HG03280 (cell line): ENCODE data around the gene TRERF1.

Experiments
- ATAC-seq: cut with Tn5 transposase; IDR thresholded peaks from one replicate; pipeline ENCODE4 v1.9.1; 2021; ENCODE audit warnings: mild to moderate bottlenecking, moderate library complexity; ENCODE audit not compliant: unreplicated experiment

TRERF1 gene

GRCh38 chr6:42257063-42257462, 194.7 kb downstream of the TRERF1 start:
- no peak for ATAC-seq

GRCh38 chr6:42255050-42255449, 196.7 kb downstream of the TRERF1 start:
- no peak for ATAC-seq

GRCh38 chr6:42254505-42254904, 197.2 kb downstream of the TRERF1 start:
- ATAC-seq = no peak

- ATAC-seq = no peak
Measured at GRCh38 chr6:42251911-42252637, 199.7 kb downstream of the TRERF1 start.

GRCh38 chr6:42251500-42251899, 200.2 kb downstream of the TRERF1 start:
- no peak for ATAC-seq

- ATAC-seq = no peak
Measured at GRCh38 chr6:42250274-42250931, 201.3 kb downstream of the TRERF1 start.

GRCh38 chr6:42249279-42249678, 202.4 kb downstream of the TRERF1 start:
- no peak for ATAC-seq

- no peak for ATAC-seq
Measured at GRCh38 chr6:42243046-42243445, 208.7 kb downstream of the TRERF1 start.

- no peak for ATAC-seq
Measured at GRCh38 chr6:42241915-42242314, 209.8 kb downstream of the TRERF1 start.

- no peak for ATAC-seq
Measured at GRCh38 chr6:42239736-42240375, 211.9 kb downstream of the TRERF1 start.

- ATAC-seq = peak; percentile 7
Measured at GRCh38 chr6:42239333-42239732, 212.4 kb downstream of the TRERF1 start.

- ATAC-seq = no peak
Measured at GRCh38 chr6:42237857-42238256, 213.9 kb downstream of the TRERF1 start.

- ATAC-seq = peak; percentile 51
Measured at GRCh38 chr6:42236682-42237473, 214.8 kb downstream of the TRERF1 start.

- ATAC-seq = no peak
Measured at GRCh38 chr6:42236030-42236429, 215.7 kb downstream of the TRERF1 start.

GRCh38 chr6:42232035-42232434, 219.7 kb downstream of the TRERF1 start:
- ATAC-seq = no peak

- ATAC-seq = no peak
Measured at GRCh38 chr6:42230345-42231321, 221.1 kb downstream of the TRERF1 start.

GRCh38 chr6:42229506-42230119, 222.1 kb downstream of the TRERF1 start:
- no peak for ATAC-seq

- no peak for ATAC-seq
Measured at GRCh38 chr6:42228305-42228704, 223.4 kb downstream of the TRERF1 start.

- no peak for ATAC-seq
Measured at GRCh38 chr6:42227173-42227850, 224.4 kb downstream of the TRERF1 start.
